HepG2 (cell line): ENCODE data around the gene RAPGEF2. TPM values are rescaled to one million over a fixed set of nuclear protein-coding genes. Genes with fewer than 3 reads are reported as not detected.

Experiments
- ATAC-seq: fragments of 200-7000 bp; cut with Tn5 transposase; 3 replicates; pipeline ENCODE4 v1.9.1; 2020; ENCODE audit warnings: mild to moderate bottlenecking, moderate library complexity
- BruUV-seq: library from RNA; stranded (reverse); fragments of 400-500 nt; replicated peaks from 2 replicates; lab custom pipeline; 2021; lab: Mats Ljungman, UMichigan
- CTCF ChIA-PET: fragments of 300-600 bp; formaldehyde crosslinking; extraction: SDS; loops from one replicate; lab custom pipeline; 2021; ENCODE audit warnings: low total read pairs, inconsistent platforms, low intra/inter-chr PET ratio; lab: Yijun Ruan, JAX
- POLR2A ChIA-PET: fragments of 350-600 bp; sonication (Branson Sonifier 250); formaldehyde crosslinking; loops from one replicate; lab custom pipeline; 2020; ENCODE audit warnings: antibody characterized with exemption, inconsistent platforms; lab: Yijun Ruan, JAX
- DNase-seq: peaks from one replicate; pipeline ENCODE4 v3.0.0-alpha.2; 2015; ENCODE audit warnings: low spot score
- FAIRE-seq: peaks from 3 replicates; lab custom pipeline; 2011; peaks lifted over from hg19 to GRCh38; lab: Jason Lieb, UNC
- H2AFZ ChIP-seq: one replicate; pipeline ENCODE4 v1.6.1; 2011; ENCODE audit warnings: low read length, inconsistent platforms
- H3K27ac ChIP-seq: fragments of 300-600 bp; 3 replicates; pipeline ENCODE4 v1.8.0; 2011; ENCODE audit warnings: mixed run types, mild to moderate bottlenecking, mixed read lengths, low read length, inconsistent platforms; ENCODE audit not compliant: insufficient read depth; ENCODE audit errors: extremely low read length
- H3K27me3 ChIP-seq, 2 experiments: fragments of 200-600 bp in 1 of 2; 2 replicates in 1 of 2; 3 replicates in 1 of 2; pipeline versions ENCODE4 v1.6.0 to v1.8.0; 2011; ENCODE audit warnings: low read length in 2 of 2, mild to moderate bottlenecking in 2 of 2, moderate library complexity in 2 of 2, inconsistent platforms in 1 of 2; ENCODE audit not compliant: insufficient read depth in 2 of 2, control insufficient read depth in 1 of 2
- H3K36me3 ChIP-seq, 2 experiments: fragments of 200-600 bp in 1 of 2; replicated peaks in 1 of 2; 2 replicates in 1 of 2; 3 replicates in 1 of 2; pipeline versions ENCODE4 v1.5.1 to v1.8.0; 2011; ENCODE audit warnings: low read length in 2 of 2, inconsistent platforms in 1 of 2; ENCODE audit not compliant: insufficient read depth in 2 of 2, control insufficient read depth in 1 of 2
- H3K4me1 ChIP-seq: 2 replicates; pipeline ENCODE4 v1.5.1; 2012; ENCODE audit warnings: low read length, inconsistent platforms; ENCODE audit not compliant: insufficient read depth
- H3K4me2 ChIP-seq: 2 replicates; pipeline ENCODE4 v1.6.0; 2011; ENCODE audit warnings: low read depth, low read length, inconsistent platforms
- H3K4me3 ChIP-seq, 3 experiments: fragments of 200-600 bp in 1 of 3; sonication (generic), shearing (Covaris generic) in 1 of 3; replicated peaks in 1 of 3; 2 replicates each; pipeline ENCODE4 v1.5.1; 2011 to 2016; ENCODE audit warnings: low read length in 3 of 3, inconsistent platforms in 2 of 3, low read depth in 2 of 3, mild to moderate bottlenecking in 2 of 3, control low read depth in 1 of 3, mixed read lengths in 1 of 3; ENCODE audit not compliant: insufficient read depth in 1 of 3
- H3K79me2 ChIP-seq: one replicate; pipeline ENCODE4 v1.6.1; 2011; ENCODE audit warnings: low read length, inconsistent platforms; ENCODE audit not compliant: insufficient read depth
- H3K9ac ChIP-seq: 2 replicates; pipeline ENCODE4 v1.6.0; 2011; ENCODE audit warnings: mild to moderate bottlenecking, low read depth, low read length, inconsistent platforms; ENCODE audit not compliant: insufficient read depth
- H3K9me3 ChIP-seq: 2 replicates; pipeline ENCODE4 v1.5.1; 2012; ENCODE audit warnings: mild to moderate bottlenecking, low read length
- H4K20me1 ChIP-seq: 2 replicates; pipeline ENCODE4 v1.6.0; 2011; ENCODE audit warnings: inconsistent platforms, mild to moderate bottlenecking, low read length, moderate library complexity; ENCODE audit not compliant: insufficient read depth
- KAT7 ChIP-seq: IDR thresholded peaks from 2 replicates; pipeline ENCODE4 v1.6.1; 2018; ENCODE audit warnings: borderline replicate concordance, missing compliant biosample characterization
- KDM3A ChIP-seq: IDR thresholded peaks from 2 replicates; pipeline ENCODE4 v1.6.1; 2018; ENCODE audit warnings: low read depth, missing compliant biosample characterization
- KLF9 ChIP-seq: IDR thresholded peaks from 2 replicates; pipeline ENCODE4 v1.6.1; 2016; ENCODE audit warnings: low read depth
- SKI ChIP-seq: fragments of 450-650 bp; IDR thresholded peaks from one replicate; pipeline ENCODE4 v1.6.1; 2018; ENCODE audit warnings: mild to moderate bottlenecking; ENCODE audit not compliant: partially characterized antibody
- ZNF451 ChIP-seq: sonication (generic); formaldehyde crosslinking; IDR thresholded peaks from 2 replicates; pipeline ENCODE4 v1.5.0; 2020; ENCODE audit warnings: mild to moderate bottlenecking, missing genetic modification reagents
- ZNF737 ChIP-seq: sonication (generic); formaldehyde crosslinking; IDR thresholded peaks from 2 replicates; pipeline ENCODE4 v1.5.0; 2020; ENCODE audit warnings: missing genetic modification reagents, mild to moderate bottlenecking, borderline replicate concordance
- WGBS: methylation state at CpG from one replicate; pipeline ENCODE4 v1.1.6; 2017; ENCODE audit warnings: low lambda C conversion rate; 5-methylcytosine and 5-hydroxymethylcytosine counted together
- in situ Hi-C: cut with HindIII; loops from 2 replicates; pipeline ENCODE4 v1.10.0; 2017; ENCODE audit warnings: low pct_unique_long_range_greater_than_20kb; ENCODE audit not compliant: extremely low pct_ligation_motif_present
- intact Hi-C: fragments of 100-400 bp; cut with micrococcal nuclease; formaldehyde crosslinking; loops from one replicate; pipeline ENCODE4 v1.10.0; 2022; ENCODE audit not compliant: unreplicated experiment
- polyA plus RNA-seq, 8 experiments: library from polyadenylated mRNA; depleted of rRNA in 3 of 8; stranded (reverse) in 7 of 8; unstranded in 1 of 8; fragments of >200 nt; fragmentation: Illumina TruSeq in 4 of 8; extraction: Trizol in 4 of 8; gene quantifications; 2 replicates each; pipeline versions ENCODE4 v1.2.1 to v1.2.3, GENCODE V29; 2011 to 2016; ENCODE audit warnings: low read depth in 4 of 8, missing spikeins in 1 of 8, mixed read lengths in 1 of 8; ENCODE audit not compliant: insufficient read depth in 1 of 8
- total RNA-seq, 5 experiments: library from RNA; depleted of rRNA; stranded (reverse); fragments of >200 nt; fragmentation: Illumina TruSeq; extraction: Trizol; gene quantifications; 2 replicates each; pipeline ENCODE4 v1.2.3, GENCODE V29; 2016; ENCODE audit warnings: low read depth in 1 of 5
- TF ChIP-seq, protein P1 (sequence below): sonication (generic); formaldehyde crosslinking; IDR thresholded peaks from 2 replicates; pipeline ENCODE4 v1.4.0; 2020; ENCODE audit warnings: low read depth, mild to moderate bottlenecking, missing genetic modification reagents

RAPGEF2 gene
- total and polyA plus RNA-seq, 2 of the 13 experiments (the other 11 are each of a cell fraction or from before 2014, with no cell fraction given) = 19.2 to 23.0 TPM

DNA sequence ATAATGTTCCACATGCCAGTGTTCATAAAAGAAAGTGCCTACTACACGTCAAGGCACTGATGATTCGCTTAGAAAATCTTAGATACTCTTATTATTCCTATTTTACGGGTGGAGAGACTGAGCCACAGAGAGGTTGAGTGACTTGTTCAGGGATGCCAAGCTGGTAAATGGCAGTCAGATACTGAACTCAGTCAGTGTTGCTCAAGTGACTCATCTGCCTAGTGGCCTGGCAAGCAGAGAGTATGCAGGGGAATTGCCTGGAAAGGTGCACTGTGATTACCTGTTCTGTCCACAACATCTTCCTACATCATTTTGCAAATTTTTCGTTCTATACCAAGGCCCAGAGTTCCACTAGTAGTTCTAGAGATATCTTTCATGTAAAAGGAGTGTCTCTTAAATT lies 68.4 kb downstream of the RAPGEF2 start:
- DNase-seq (no peak), ATAC-seq (no peak), FAIRE-seq (no peak)
- no peak for TF ChIP-seq ZNF451 (CRISPR knock-in tag)
- TF ChIP-seq, protein P1, sequence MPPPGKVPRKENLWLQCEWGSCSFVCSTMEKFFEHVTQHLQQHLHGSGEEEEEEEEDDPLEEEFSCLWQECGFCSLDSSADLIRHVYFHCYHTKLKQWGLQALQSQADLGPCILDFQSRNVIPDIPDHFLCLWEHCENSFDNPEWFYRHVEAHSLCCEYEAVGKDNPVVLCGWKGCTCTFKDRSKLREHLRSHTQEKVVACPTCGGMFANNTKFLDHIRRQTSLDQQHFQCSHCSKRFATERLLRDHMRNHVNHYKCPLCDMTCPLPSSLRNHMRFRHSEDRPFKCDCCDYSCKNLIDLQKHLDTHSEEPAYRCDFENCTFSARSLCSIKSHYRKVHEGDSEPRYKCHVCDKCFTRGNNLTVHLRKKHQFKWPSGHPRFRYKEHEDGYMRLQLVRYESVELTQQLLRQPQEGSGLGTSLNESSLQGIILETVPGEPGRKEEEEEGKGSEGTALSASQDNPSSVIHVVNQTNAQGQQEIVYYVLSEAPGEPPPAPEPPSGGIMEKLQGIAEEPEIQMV (CRISPR knock-in tag) = no peak
- TF ChIP-seq KAT7 (CRISPR knock-in tag) = no peak
- no peak for TF ChIP-seq KDM3A (CRISPR knock-in tag)
- no peak for TF ChIP-seq SKI
- no peak overlapping the region for H3K9ac ChIP-seq
- no peak overlapping the region for H2AFZ ChIP-seq
- in situ Hi-C loops = loop anchor here (10.0 kb wide), 2 partner anchors 66 to 146 kb away; partner anchors contain the start of gene RAPGEF2
- H4K20me1 ChIP-seq = 0 out of 2 replicates have a peak, but pooled peaks cover 4% of the 10 kb centered on the region
- H3K79me2 ChIP-seq = peaks cover 12% of the 10 kb centered on the region
- no peaks in the 10 kb centered on the region for H3K27me3 ChIP-seq
- no peak overlapping the region for H3K4me3 ChIP-seq
- ChIA-PET CTCF (no interaction called here), POLR2A (no interaction called here)
- WGBS = 94% methylated on average over 4 of the region's 4 CpGs
- H3K4me1 ChIP-seq = peaks cover 38% of the 10 kb centered on the region
- no peak overlapping the region for H3K4me2 ChIP-seq
- H3K27ac ChIP-seq = no peak overlapping the region
- intact Hi-C loops = loop anchor here (10.0 kb wide), 2 partner anchors 126 to 166 kb away; no protein-coding TSS in a partner anchor
- no peaks in the 10 kb centered on the region for H3K9me3 ChIP-seq
- no peaks in the 10 kb centered on the region; a peak in 1 of 5 replicates for H3K36me3 ChIP-seq
- no TSS peak for BruUV-seq

- Histone ChIP-seq H2AFZ (no peak overlapping the region), H3K9me3 (no peaks in the 10 kb centered on the region), H3K36me3 (no peaks in the 10 kb centered on the region; a peak in 1 of 5 replicates), H4K20me1 (peaks cover 4% of the 10 kb centered on the region; the same call in 1 of the 2 replicates), H3K27ac (no peak overlapping the region), H3K4me1 (peaks cover 41% of the 10 kb centered on the region), H3K4me2 (no peak overlapping the region), H3K4me3 (no peak overlapping the region), H3K9ac (no peak overlapping the region), H3K79me2 (peaks cover 24% of the 10 kb centered on the region), H3K27me3 (no peaks in the 10 kb centered on the region)
- TF ChIP-seq KLF9 (CRISPR knock-in tag) (no peak), ZNF737 (CRISPR knock-in tag) (no peak)
- ChIA-PET POLR2A (no interaction called here), CTCF (no interaction called here)
- ATAC-seq (no peak), FAIRE-seq (no peak), DNase-seq (no peak)
- in situ Hi-C loops = loop anchor here (10.0 kb wide), 2 partner anchors 69 to 149 kb away; partner anchors contain the start of gene RAPGEF2
- BruUV-seq = no TSS peak
- 96% methylated on average over 4 of the region's 4 CpGs for WGBS
- intact Hi-C loops = loop anchor here (10.0 kb wide), 2 partner anchors 129 to 169 kb away; no protein-coding TSS in a partner anchor
Measured at GRCh38 chr4:159173886-159174285, 71.0 kb downstream of the RAPGEF2 start.
